MG63 (cell line): ENCODE results near the gene AJM1. TPM values are rescaled to one million over a fixed set of nuclear protein-coding genes. Genes with fewer than 3 reads are reported as not detected.

ENCODE experiments used
- DNase-seq: peaks from one replicate; pipeline ENCODE4 v3.0.0-alpha.2; 2020
- H3K27me3 ChIP-seq: fragments of 250-450 bp; sonication (Bioruptor Pico); 2 replicates; pipeline ENCODE4 v1.5.1; 2020; ENCODE audit warnings: mild to moderate bottlenecking, moderate library complexity
- H3K36me3 ChIP-seq: fragments of 250-450 bp; sonication (Bioruptor Pico); 2 replicates; pipeline ENCODE4 v1.5.1; 2020; ENCODE audit warnings: mild to moderate bottlenecking, moderate library complexity
- H3K4me3 ChIP-seq: fragments of 250-450 bp; sonication (Bioruptor Pico); 2 replicates; pipeline ENCODE4 v1.5.1; 2020; ENCODE audit warnings: mild to moderate bottlenecking, moderate library complexity
- H3K9me3 ChIP-seq: fragments of 250-450 bp; sonication (Bioruptor Pico); 2 replicates; pipeline ENCODE4 v1.5.1; 2020; ENCODE audit warnings: mild to moderate bottlenecking, moderate library complexity
- total RNA-seq: library from RNA; depleted of rRNA; stranded (reverse); fragments of >200 nt; shearing (Covaris generic); gene quantifications from 2 replicates; pipeline ENCODE4 v1.2.3, GENCODE V29; 2014; ENCODE audit warnings: low replicate concordance

Gene AJM1
- total RNA-seq, 1 experiment from 2014 or later, result 0.82 TPM

- H3K9me3 ChIP-seq, result no peaks in the 10 kb centered on the region
- no peak overlapping the region for H3K4me3 ChIP-seq
- H3K27me3 ChIP-seq, result peaks cover 5% of the 10 kb centered on the region; the same call in 1 of the 2 replicates
- DNase-seq, result no peak
- peaks cover 16% of the 10 kb centered on the region for H3K36me3 ChIP-seq
These were observed 37.0 kb upstream of the AJM1 start for GRCh38 chr9:136805207-136805740.

- Histone ChIP-seq H3K27me3 (no peaks in the 10 kb centered on the region), H3K9me3 (no peaks in the 10 kb centered on the region), H3K4me3 (no peak overlapping the region), H3K36me3 (peaks cover 24% of the 10 kb centered on the region)
- no peak for DNase-seq
These were observed 36.2 kb upstream of the AJM1 start for GRCh38 chr9:136806067-136806466.

- Histone ChIP-seq H3K36me3 (peaks cover 28% of the 10 kb centered on the region), H3K9me3 (no peaks in the 10 kb centered on the region), H3K27me3 (no peaks in the 10 kb centered on the region), H3K4me3 (peak overlapping the region; percentile 69)
- no peak for DNase-seq
These were observed 35.6 kb upstream of the AJM1 start for GRCh38 chr9:136806631-136807201.

GRCh38 chr9:136807281-136808074 lies 34.8 kb upstream of the AJM1 start, which contains the start of gene RABL6:
Gene RABL6, plus strand, starts transcription at chr9:136807948. Its CDS starts 249 bp downstream, at chr9:136808197.
- peaks cover 33% of the 10 kb centered on the region for H3K36me3 ChIP-seq
- DNase-seq, result peak; percentile 76
- peak within 1 kb of the TSS; percentile 84 for H3K4me3 ChIP-seq
- no peaks in the 10 kb centered on the region for H3K27me3 ChIP-seq
- H3K9me3 ChIP-seq, result no peaks in the 10 kb centered on the region

- peak overlapping the region; percentile 84 for H3K4me3 ChIP-seq
- peaks cover 40% of the 10 kb centered on the region for H3K36me3 ChIP-seq
- no peaks in the 10 kb centered on the region for H3K27me3 ChIP-seq
- DNase-seq, result peak; percentile 20
- no peaks in the 10 kb centered on the region for H3K9me3 ChIP-seq
These were observed 34.0 kb upstream of the AJM1 start for GRCh38 chr9:136808075-136808805.

- no peaks in the 10 kb centered on the region for H3K9me3 ChIP-seq
- H3K27me3 ChIP-seq, result no peaks in the 10 kb centered on the region
- peak overlapping the region; percentile 84 for H3K4me3 ChIP-seq
- peaks cover 46% of the 10 kb centered on the region for H3K36me3 ChIP-seq
- DNase-seq, result no peak
These were observed 33.5 kb upstream of the AJM1 start for GRCh38 chr9:136808806-136809158.

- Histone ChIP-seq H3K36me3 (peaks cover 55% of the 10 kb centered on the region), H3K9me3 (no peaks in the 10 kb centered on the region), H3K4me3 (no peak overlapping the region), H3K27me3 (no peaks in the 10 kb centered on the region)
- DNase-seq, result no peak
These were observed 27.4 kb upstream of the AJM1 start for GRCh38 chr9:136814725-136815421.

GRCh38 chr9:136815422-136815782 lies 26.9 kb upstream of the AJM1 start:
- Histone ChIP-seq H3K27me3 (no peaks in the 10 kb centered on the region), H3K9me3 (no peaks in the 10 kb centered on the region), H3K4me3 (no peak overlapping the region), H3K36me3 (peaks cover 50% of the 10 kb centered on the region)
- no peak for DNase-seq

- no peak overlapping the region for H3K4me3 ChIP-seq
- no peaks in the 10 kb centered on the region for H3K9me3 ChIP-seq
- peaks cover 15% of the 10 kb centered on the region for H3K36me3 ChIP-seq
- no peak for DNase-seq
- H3K27me3 ChIP-seq, result no peaks in the 10 kb centered on the region
These were observed 21.1 kb upstream of the AJM1 start for GRCh38 chr9:136820971-136821825.

- Histone ChIP-seq H3K36me3 (peaks cover 9% of the 10 kb centered on the region), H3K9me3 (no peaks in the 10 kb centered on the region), H3K27me3 (no peaks in the 10 kb centered on the region), H3K4me3 (no peak overlapping the region)
- DNase-seq, result no peak
These were observed 20.3 kb upstream of the AJM1 start for GRCh38 chr9:136821826-136822544.

- H3K4me3 ChIP-seq, result no peak overlapping the region
- H3K9me3 ChIP-seq, result no peaks in the 10 kb centered on the region
- peaks cover 10% of the 10 kb centered on the region; the same call in 1 of the 2 replicates for H3K36me3 ChIP-seq
- DNase-seq, result no peak
- H3K27me3 ChIP-seq, result no peaks in the 10 kb centered on the region
These were observed 18.9 kb upstream of the AJM1 start for GRCh38 chr9:136823136-136824046.

GRCh38 chr9:136824496-136825225 lies 17.6 kb upstream of the AJM1 start:
- Histone ChIP-seq H3K27me3 (no peaks in the 10 kb centered on the region), H3K9me3 (no peaks in the 10 kb centered on the region), H3K36me3 (peaks cover 10% of the 10 kb centered on the region), H3K4me3 (no peak overlapping the region)
- no peak for DNase-seq

- H3K36me3 ChIP-seq, result peaks cover 17% of the 10 kb centered on the region
- H3K27me3 ChIP-seq, result no peaks in the 10 kb centered on the region
- H3K4me3 ChIP-seq, result no peak overlapping the region
- no peak for DNase-seq
- H3K9me3 ChIP-seq, result no peaks in the 10 kb centered on the region
These were observed 16.7 kb upstream of the AJM1 start for GRCh38 chr9:136825295-136826187.
